Kidney (tissue), 14 donors: ENCODE results near the gene OR7C2. TPM values are rescaled to one million over a fixed set of nuclear protein-coding genes. Genes with fewer than 3 reads are reported as not detected.

Experiments used
- DNase-seq, 5 donors: peaks; one replicate each; pipeline ENCODE4 v3.0.0-alpha.2; 2013 to 2020
- FAIRE-seq: peaks from 2 replicates; lab custom pipeline; 2012; peaks lifted over from hg19 to GRCh38; lab: Jason Lieb, UNC
- H3K27ac ChIP-seq, 2 donors: one replicate each; pipeline ENCODE4 v1.7.0; 2013; ENCODE audit warnings: low read depth in 2 of 2, low read length in 2 of 2, inconsistent platforms in 1 of 2
- H3K27me3 ChIP-seq: one replicate; pipeline ENCODE4 v1.7.1; 2013; ENCODE audit warnings: low read length, inconsistent platforms; ENCODE audit not compliant: control insufficient read depth, insufficient read depth
- H3K36me3 ChIP-seq, 3 donors: one replicate each; pipeline versions ENCODE4 v1.7.0 to v1.7.1; 2013; ENCODE audit warnings: low read length in 3 of 3, control low read depth in 1 of 3, inconsistent platforms in 1 of 3; ENCODE audit not compliant: insufficient read depth in 3 of 3, control insufficient read depth in 2 of 3
- H3K4me1 ChIP-seq, 3 donors: one replicate each; pipeline versions ENCODE4 v1.7.0 to v1.7.1; 2013; ENCODE audit warnings: low read length in 3 of 3, inconsistent platforms in 1 of 3, low read depth in 1 of 3; ENCODE audit not compliant: control insufficient read depth in 2 of 3, insufficient read depth in 2 of 3
- H3K4me3 ChIP-seq, 3 donors: one replicate each; pipeline versions ENCODE4 v1.7.0 to v1.8.1; 2013; ENCODE audit warnings: low read length in 3 of 3, control low read depth in 1 of 3, inconsistent platforms in 1 of 3
- H3K9ac ChIP-seq, 3 donors: one replicate each; pipeline versions ENCODE4 v1.7.0 to v1.7.1; 2013; ENCODE audit warnings: low read length in 3 of 3, control low read depth in 1 of 3, inconsistent platforms in 1 of 3
- H3K9me3 ChIP-seq, 3 donors: one replicate each; pipeline versions ENCODE4 v1.7.0 to v1.7.1; 2013; ENCODE audit warnings: low read length in 3 of 3, control low read depth in 1 of 3, inconsistent platforms in 1 of 3; ENCODE audit not compliant: control insufficient read depth in 2 of 3, insufficient read depth in 1 of 3
- CTCF ChIP-seq: IDR thresholded peaks from 3 replicates; pipeline ENCODE4 v1.5.1; 2012; ENCODE audit warnings: mild to moderate bottlenecking, moderate library complexity, borderline replicate concordance; ENCODE audit not compliant: insufficient read depth; ENCODE audit errors: extremely low read depth
- intact Hi-C: fragments of 100-400 bp; cut with DNase I; formaldehyde crosslinking; loops from one replicate; pipeline ENCODE4 v1.11.1; 2022
- polyA plus RNA-seq: library from polyadenylated mRNA; stranded (reverse); fragments of 350-450 nt; fragmentation: Illumina TruSeq; extraction: RNeasy Lipid Tissue Mini Kit (QIAGEN cat#74804); gene quantifications from one replicate; pipeline ENCODE4 v1.2.3, GENCODE V29; 2014; ENCODE audit warnings: low read depth, low replicate concordance; ENCODE audit not compliant: insufficient read depth
- total RNA-seq: library from RNA; stranded (reverse); fragmentation: NEBNext Ultra II Directional; extraction: Animal tissue kit (Norgen Biotek cat#: 25700); gene quantifications from one replicate; pipeline ENCODE4 v1.2.1, GENCODE V29; 2021
- donor health status: control.
- donor health status: control.
- donor health status: control.
- donor health status: control.
- donor health status: control.
- donor health status: DM: yes; HTN: yes; CAD: no.
- donor health status: Normal renal cell carcinoma (clear cell type).

The OR7C2 gene
- total and polyA plus RNA-seq, 2 donors from 2014 or later, result not detected

- FAIRE-seq (no peak), DNase-seq (no peak)
- intact Hi-C loops, result no loop called here
- H3K27ac ChIP-seq, result no peak overlapping the region
- no peaks in the 10 kb centered on the region for H3K4me1 ChIP-seq
- no peaks in the 10 kb centered on the region for H3K9me3 ChIP-seq
- no peak overlapping the region for H3K4me3 ChIP-seq
- H3K27me3 ChIP-seq, result peaks cover under 1% of the 10 kb centered on the region
- no peak overlapping the region for H3K9ac ChIP-seq
- TF ChIP-seq CTCF, result no peak
- H3K36me3 ChIP-seq, result no peaks in the 10 kb centered on the region
Observed at GRCh38 chr19:14972676-14973075, 31.4 kb downstream of the OR7C2 start.

DNA sequence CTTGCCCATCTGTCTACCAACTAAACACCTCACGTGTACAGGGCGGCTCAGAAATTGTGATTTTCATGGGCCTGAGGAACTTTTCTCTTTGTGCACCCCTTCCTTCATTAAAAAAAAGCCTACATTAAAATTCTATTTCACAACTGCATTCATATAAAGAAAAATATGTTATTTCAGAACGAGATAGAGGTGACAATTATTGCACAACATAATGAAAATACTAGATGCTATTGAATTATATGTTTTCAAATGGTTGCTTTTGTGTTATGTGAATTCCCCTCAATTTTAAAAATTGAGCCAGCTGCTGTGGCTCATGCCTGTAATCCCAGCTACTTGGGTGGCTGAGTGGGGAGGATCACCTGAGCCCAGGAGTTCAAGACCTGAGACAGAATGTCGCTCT lies 33.2 kb downstream of the OR7C2 start:
- Histone ChIP-seq H3K27ac (no peak overlapping the region), H3K9me3 (no peaks in the 10 kb centered on the region), H3K36me3 (no peaks in the 10 kb centered on the region), H3K4me1 (no peaks in the 10 kb centered on the region), H3K9ac (no peak overlapping the region), H3K4me3 (no peak overlapping the region), H3K27me3 (peaks cover 12% of the 10 kb centered on the region)
- intact Hi-C loops, result no loop called here
- DNase-seq, result no peak
- no peak for FAIRE-seq
- TF ChIP-seq CTCF, result no peak

DNA sequence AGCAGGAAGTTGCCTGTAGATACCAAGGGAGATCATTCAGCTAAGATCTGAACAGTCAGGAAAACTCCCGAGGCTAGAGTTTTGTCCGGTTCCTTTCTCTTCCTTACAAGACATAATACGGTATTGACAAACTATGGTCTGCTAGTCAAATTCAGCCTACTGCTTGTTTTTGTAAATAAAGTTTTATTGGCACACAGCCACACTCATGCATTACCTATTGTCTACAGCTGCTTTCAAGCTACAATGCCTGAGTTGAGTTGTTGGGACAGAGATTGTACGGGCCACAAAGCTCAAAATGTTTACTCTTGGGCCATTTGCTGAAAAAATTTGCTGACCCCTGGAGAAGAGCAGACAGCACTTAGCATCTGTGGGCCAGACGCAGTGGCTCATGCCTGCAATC lies 35.8 kb downstream of the OR7C2 start:
- intact Hi-C loops, result no loop called here
- H3K27ac ChIP-seq, result no peak overlapping the region
- no peak overlapping the region for H3K4me3 ChIP-seq
- H3K4me1 ChIP-seq, result no peaks in the 10 kb centered on the region
- no peak for TF ChIP-seq CTCF
- no peak for FAIRE-seq
- no peak for DNase-seq
- peaks cover 20% of the 10 kb centered on the region for H3K27me3 ChIP-seq
- no peaks in the 10 kb centered on the region for H3K9me3 ChIP-seq
- H3K9ac ChIP-seq, result no peak overlapping the region
- no peaks in the 10 kb centered on the region for H3K36me3 ChIP-seq

- H3K4me1 ChIP-seq, result no peaks in the 10 kb centered on the region
- H3K27me3 ChIP-seq, result peaks cover 20% of the 10 kb centered on the region
- no peak overlapping the region for H3K9ac ChIP-seq
- no peaks in the 10 kb centered on the region for H3K36me3 ChIP-seq
- no peak for FAIRE-seq
- no peak for DNase-seq
- intact Hi-C loops, result no loop called here
- TF ChIP-seq CTCF, result no peak
- H3K9me3 ChIP-seq, result no peaks in the 10 kb centered on the region
- H3K27ac ChIP-seq, result no peak overlapping the region
- no peak overlapping the region for H3K4me3 ChIP-seq
Observed at GRCh38 chr19:14978161-14978776, 37.0 kb downstream of the OR7C2 start.
